Activated CD4-positive, alpha-beta T cell treated with anti-CD3 and anti-CD28 coated beads, Interleukin-2, amount 10 ng/mL, durations not matched to agents 24 days and 14 days (primary cell): ENCODE measurements around the gene CD226. TPM values are rescaled to one million over a fixed set of nuclear protein-coding genes. Genes with fewer than 3 reads are reported as not detected.
"Not testable (repeated sequence)": the region's sequence is repeated elsewhere in the genome, so short reads cannot be mapped to it uniquely, and the experiment has no call there.

Experiments used
- DNase-seq: peaks from one replicate; pipeline ENCODE4 v3.0.0; 2022
- H3K27ac Mint-ChIP-seq: one replicate; pipeline ENCODE4 v1.8.0; 2022; ENCODE audit warnings: mild to moderate bottlenecking, mixed read lengths
- H3K27me3 Mint-ChIP-seq: one replicate; pipeline ENCODE4 v1.8.0; 2022; ENCODE audit warnings: mixed read lengths
- H3K36me3 Mint-ChIP-seq: one replicate; pipeline ENCODE4 v1.8.0; 2022; ENCODE audit warnings: low read depth, mild to moderate bottlenecking, mixed read lengths
- H3K4me1 Mint-ChIP-seq: one replicate; pipeline ENCODE4 v1.8.0; 2021; ENCODE audit warnings: mixed read lengths
- H3K4me3 Mint-ChIP-seq: one replicate; pipeline ENCODE4 v1.8.0; 2022; ENCODE audit warnings: mild to moderate bottlenecking, moderate library complexity, mixed read lengths
- H3K9me3 Mint-ChIP-seq: one replicate; pipeline ENCODE4 v1.8.0; 2021; ENCODE audit warnings: mixed read lengths
- intact Hi-C: fragments of 100-400 bp; cut with micrococcal nuclease; formaldehyde crosslinking; loops from one replicate; pipeline ENCODE4 v1.15.1; 2023
- total RNA-seq: library from RNA; stranded (reverse); gene quantifications from 2 replicates; pipeline ENCODE4 v1.2.3, GENCODE V29; 2022

CD226 gene
- total RNA-seq, 1 donor from 2014 or later: 121 TPM

DNA sequence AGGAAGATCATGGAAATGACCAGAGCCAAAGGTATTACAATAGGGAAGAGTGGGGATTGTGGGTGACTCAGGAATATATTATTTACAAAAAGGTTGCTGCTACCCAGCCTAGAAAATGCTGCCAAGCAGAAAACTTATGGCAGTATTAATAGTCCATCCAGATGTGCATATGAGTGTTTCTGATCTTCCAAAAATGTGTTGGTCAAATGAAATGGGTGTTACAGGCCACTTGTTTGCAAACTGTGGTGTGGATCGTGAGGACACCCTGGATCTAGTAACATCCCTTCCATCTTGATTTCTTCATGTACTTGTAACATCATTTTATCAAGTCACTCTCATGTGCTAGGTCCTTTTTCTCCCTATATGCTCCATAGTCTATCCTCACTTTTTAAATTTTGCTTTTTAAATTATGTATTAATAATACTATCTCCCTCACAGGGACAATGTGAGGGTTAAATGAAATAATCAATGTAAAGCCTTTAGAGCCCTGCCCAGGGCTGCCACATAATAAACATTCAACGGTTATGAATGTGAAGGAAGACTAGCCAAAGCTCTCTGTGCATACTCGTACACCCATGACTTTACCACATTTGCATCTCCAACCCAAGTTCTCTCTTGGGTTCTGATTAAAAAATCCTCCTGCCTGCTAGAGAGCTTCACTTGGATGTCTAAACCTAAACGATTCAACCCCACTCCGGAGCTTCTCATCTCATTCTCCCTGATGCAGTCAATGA is 18.5 kb downstream of the CD226 start:
- H3K9me3 Mint-ChIP-seq: peaks cover 6% of the 10 kb centered on the region
- H3K27ac Mint-ChIP-seq: no peak overlapping the region
- no peaks in the 10 kb centered on the region for H3K27me3 Mint-ChIP-seq
- intact Hi-C loops: no loop called here
- no peak overlapping the region for H3K4me3 Mint-ChIP-seq
- peak; percentile 49 for DNase-seq
- peaks cover 25% of the 10 kb centered on the region for H3K4me1 Mint-ChIP-seq
- H3K36me3 Mint-ChIP-seq: peaks cover 59% of the 10 kb centered on the region

DNA sequence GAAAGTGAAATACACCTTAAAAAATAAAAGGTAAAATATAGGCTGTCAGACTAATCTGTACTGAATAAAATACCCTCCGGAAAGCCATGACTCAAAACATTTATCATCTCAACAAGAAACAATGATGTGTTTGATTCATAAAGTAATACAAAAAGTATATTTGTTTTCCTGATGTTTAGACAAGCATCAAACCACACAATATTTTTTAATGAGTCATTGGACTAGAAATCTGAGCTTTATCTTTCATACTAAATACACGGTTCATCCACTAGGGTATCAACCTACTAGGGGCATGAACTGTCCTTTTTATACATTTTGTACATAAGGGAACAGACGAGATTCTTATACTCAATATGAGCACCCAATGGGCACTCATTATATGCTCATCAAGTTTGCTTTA is 31.3 kb downstream of the CD226 start:
- Mint-ChIP-seq H3K36me3 (peaks cover 71% of the 10 kb centered on the region), H3K9me3 (peaks cover 4% of the 10 kb centered on the region), H3K4me1 (peaks cover 49% of the 10 kb centered on the region), H3K27me3 (no peaks in the 10 kb centered on the region), H3K27ac (peak overlapping the region; percentile 9), H3K4me3 (no peak overlapping the region)
- DNase-seq: no peak
- intact Hi-C loops: no loop called here

DNA sequence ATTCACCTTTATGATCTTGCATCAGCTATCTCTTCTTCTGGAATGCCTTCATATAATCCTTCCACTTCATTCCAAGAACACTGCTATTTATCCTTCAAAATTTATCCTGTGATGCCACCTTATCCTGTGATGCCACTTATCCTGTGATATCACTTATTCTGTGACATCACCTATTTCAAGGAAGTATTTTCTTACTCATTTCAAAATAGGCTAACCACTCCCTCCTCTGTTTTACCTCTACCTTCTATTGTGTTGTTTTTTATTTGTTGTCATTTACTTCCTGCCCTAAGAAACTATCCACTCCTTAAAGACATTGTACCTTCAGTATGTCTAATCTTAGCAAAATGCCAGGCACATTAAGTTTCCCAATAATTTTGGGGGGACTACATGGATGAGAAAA is 38.8 kb downstream of the CD226 start:
- no peak for DNase-seq
- Mint-ChIP-seq H3K27ac (peak overlapping the region; percentile 77), H3K4me3 (peak overlapping the region; percentile 4), H3K27me3 (no peaks in the 10 kb centered on the region), H3K36me3 (peaks cover 63% of the 10 kb centered on the region), H3K9me3 (peaks cover 7% of the 10 kb centered on the region), H3K4me1 (peaks cover 40% of the 10 kb centered on the region)
- intact Hi-C loops: loop anchor here (1.0 kb wide), 1 partner anchor 12 kb away; no protein-coding TSS in a partner anchor

DNA sequence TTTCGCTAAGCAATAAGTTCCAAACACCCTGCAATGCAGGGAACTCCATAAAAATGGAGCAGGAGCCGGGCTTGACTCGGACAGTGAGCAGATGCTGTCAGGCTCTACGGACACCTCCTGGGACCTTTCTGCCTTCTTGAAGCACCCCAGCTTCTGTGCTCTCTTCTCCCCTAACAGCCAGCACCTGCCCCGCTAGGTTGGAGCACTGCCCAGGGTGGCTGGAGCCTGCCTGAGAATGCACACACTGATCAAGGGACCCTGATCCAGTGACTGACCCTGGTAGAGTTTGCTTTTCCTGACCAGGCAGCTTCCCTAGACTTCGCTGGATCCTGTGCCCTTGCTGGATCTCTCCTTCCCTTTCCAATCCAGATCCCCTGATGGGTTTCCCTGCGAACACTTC is 40.9 kb downstream of the CD226 start:
- intact Hi-C loops: no loop called here
- H3K27ac Mint-ChIP-seq: no peak overlapping the region
- peaks cover 7% of the 10 kb centered on the region for H3K9me3 Mint-ChIP-seq
- no peak overlapping the region for H3K4me3 Mint-ChIP-seq
- no peak for DNase-seq
- H3K27me3 Mint-ChIP-seq: no peaks in the 10 kb centered on the region
- peaks cover 38% of the 10 kb centered on the region for H3K4me1 Mint-ChIP-seq
- peaks cover 68% of the 10 kb centered on the region for H3K36me3 Mint-ChIP-seq

DNA sequence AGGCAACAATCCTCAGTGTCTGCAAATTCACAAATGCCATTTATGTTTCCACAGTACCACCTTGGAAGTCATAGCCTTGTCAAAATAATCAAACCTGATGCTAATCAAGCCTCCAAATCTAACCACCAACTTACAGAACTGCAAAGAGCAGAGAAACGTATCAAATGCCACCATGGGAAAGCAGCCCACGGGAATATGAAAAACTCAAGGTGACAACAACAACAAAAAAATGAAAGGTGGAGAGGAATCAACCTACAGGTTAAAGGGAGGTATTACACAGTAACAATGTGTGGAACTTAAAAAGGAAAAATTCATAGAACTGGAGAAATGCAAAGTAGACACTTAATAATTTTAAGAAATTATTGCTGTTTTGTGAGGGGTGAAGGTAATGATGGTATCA is 46.7 kb downstream of the CD226 start:
- intact Hi-C loops: no loop called here
- peaks cover 56% of the 10 kb centered on the region for H3K36me3 Mint-ChIP-seq

DNA sequence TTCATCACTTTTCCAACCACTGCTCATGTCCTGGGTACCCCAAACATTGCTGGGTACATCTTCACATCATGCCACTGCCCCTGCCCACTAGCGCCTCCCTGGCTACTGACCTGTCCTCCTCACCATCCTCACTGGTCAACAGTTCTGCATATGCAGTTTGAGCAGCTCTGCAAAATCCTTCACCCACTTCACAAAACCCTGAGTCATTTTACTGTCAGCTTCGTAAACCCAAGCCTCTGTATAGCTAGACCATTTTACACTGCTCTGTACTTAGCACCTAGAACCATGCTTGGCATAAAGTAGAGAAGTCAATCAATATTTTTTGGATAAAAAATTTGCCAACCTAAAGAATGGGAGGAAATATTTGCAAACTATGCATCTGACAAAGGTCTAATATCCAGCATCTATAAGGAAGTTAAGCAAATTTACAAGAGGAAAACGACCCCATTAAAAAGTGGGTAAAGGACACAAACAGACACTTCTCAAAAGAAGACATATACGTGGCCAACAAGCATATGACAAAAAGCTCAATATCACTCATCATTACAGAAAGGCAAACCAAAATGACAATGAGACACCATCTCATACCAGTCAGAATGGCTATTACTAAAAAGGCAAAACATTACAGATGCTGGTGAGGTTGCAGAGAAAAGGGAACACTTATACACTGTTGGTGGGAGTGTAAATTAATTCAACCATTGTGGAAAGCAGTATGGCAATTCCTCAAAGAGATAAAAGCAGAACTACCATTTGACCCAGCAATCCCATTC is 48.3 kb downstream of the CD226 start:
- Mint-ChIP-seq H3K4me3 (peak overlapping the region; percentile 56), H3K4me1 (peaks cover 56% of the 10 kb centered on the region), H3K27ac (peak overlapping the region; percentile 85), H3K36me3 (peaks cover 62% of the 10 kb centered on the region)
- intact Hi-C loops: loop anchor here (2.0 to 10.0 kb wide), 2 partner anchors 15 to 295 kb away; no protein-coding TSS in a partner anchor
- H3K9me3 Mint-ChIP-seq, H3K27me3 Mint-ChIP-seq: not testable (repeated sequence)
- DNase-seq: peak; percentile 61

More for the DNA sequence above, 46.7 kb downstream of the CD226 start:
- no peaks in the 10 kb centered on the region for H3K27me3 Mint-ChIP-seq
- no peak overlapping the region for H3K4me3 Mint-ChIP-seq
- H3K9me3 Mint-ChIP-seq: peaks cover 4% of the 10 kb centered on the region
- peaks cover 51% of the 10 kb centered on the region for H3K4me1 Mint-ChIP-seq
- DNase-seq: peak; percentile 56
- no peak overlapping the region for H3K27ac Mint-ChIP-seq

DNA sequence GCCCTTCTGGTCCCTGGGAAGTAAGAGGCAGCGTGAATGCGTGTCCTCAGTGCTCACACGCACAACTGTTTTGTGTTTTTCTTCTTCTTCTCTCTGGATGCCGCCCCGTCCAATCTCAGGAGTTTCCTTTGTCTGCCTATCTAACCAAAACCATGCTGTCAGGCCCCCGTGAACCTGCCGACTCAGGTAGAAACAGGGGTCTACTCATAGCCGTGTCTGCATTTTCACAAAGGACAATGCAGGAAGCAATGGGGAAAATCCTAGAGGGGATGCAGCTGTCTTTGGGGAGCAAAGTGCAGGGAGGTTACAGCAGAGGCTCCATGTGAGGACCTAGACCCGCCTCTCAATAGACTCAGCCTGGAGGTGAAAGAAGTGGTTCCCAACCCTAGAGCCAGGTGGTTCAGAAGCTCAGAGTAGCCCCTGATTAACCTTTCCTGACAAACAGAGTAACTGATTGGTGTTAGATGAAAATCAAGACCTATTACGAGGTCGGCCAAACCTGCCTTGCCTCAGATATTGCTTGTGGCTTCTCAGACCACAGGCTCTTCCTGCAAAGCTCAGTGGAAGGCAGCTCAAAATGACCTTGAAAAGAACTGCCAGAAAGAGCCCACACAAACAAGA is 49.3 kb downstream of the CD226 start:
- Mint-ChIP-seq H3K27ac (peak overlapping the region; percentile 92), H3K4me3 (peak overlapping the region; percentile 84), H3K27me3 (no peaks in the 10 kb centered on the region), H3K36me3 (peaks cover 66% of the 10 kb centered on the region), H3K4me1 (peaks cover 60% of the 10 kb centered on the region), H3K9me3 (peaks cover 4% of the 10 kb centered on the region)
- intact Hi-C loops: loop anchor here (1.0 to 10.0 kb wide), 3 partner anchors 14 to 296 kb away; no protein-coding TSS in a partner anchor
- DNase-seq: peak; percentile 81

DNA sequence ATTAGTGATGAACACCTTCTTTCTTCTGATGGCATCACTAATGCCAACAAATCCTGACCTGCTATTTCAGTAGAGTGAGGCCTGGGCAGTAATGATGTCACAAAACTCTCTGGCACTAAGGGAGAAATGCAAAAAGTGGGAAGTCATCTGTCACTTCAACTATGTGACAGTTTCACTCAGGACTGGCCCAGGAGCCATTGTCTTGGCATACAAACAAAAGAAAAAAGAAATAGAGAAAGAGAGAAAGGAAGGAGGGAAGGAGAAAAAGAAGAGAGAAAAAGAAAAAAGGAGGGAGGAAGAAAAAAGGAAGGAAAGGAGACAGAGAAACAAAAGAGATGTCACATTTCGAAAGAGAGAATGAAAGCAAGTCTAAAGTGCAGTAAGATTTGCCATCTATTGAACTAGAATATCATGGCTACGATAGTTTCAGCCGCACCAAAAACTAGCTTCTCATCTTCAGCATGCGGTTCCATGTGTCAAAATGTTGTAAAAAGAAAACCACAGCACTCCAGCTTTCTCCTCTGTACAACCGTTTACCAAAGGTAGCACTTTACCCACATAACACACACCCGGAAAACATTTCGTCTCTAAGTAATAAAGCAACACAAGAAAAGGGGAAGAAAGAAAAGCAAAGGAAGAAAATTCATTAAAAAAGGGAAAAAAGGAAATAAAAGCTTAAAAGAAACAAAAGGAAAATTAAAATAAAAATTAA is 50.1 kb downstream of the CD226 start:
- H3K9me3 Mint-ChIP-seq: peaks cover 4% of the 10 kb centered on the region
- peak overlapping the region; percentile 84 for H3K4me3 Mint-ChIP-seq
- H3K27me3 Mint-ChIP-seq: no peaks in the 10 kb centered on the region
- intact Hi-C loops: loop anchor here (1.0 to 10.0 kb wide), 9 partner anchors 8 to 297 kb away; no protein-coding TSS in a partner anchor
- H3K4me1 Mint-ChIP-seq: peaks cover 60% of the 10 kb centered on the region
- H3K36me3 Mint-ChIP-seq: peaks cover 66% of the 10 kb centered on the region
- peak overlapping the region; percentile 92 for H3K27ac Mint-ChIP-seq
- peak; percentile 86 for DNase-seq

DNA sequence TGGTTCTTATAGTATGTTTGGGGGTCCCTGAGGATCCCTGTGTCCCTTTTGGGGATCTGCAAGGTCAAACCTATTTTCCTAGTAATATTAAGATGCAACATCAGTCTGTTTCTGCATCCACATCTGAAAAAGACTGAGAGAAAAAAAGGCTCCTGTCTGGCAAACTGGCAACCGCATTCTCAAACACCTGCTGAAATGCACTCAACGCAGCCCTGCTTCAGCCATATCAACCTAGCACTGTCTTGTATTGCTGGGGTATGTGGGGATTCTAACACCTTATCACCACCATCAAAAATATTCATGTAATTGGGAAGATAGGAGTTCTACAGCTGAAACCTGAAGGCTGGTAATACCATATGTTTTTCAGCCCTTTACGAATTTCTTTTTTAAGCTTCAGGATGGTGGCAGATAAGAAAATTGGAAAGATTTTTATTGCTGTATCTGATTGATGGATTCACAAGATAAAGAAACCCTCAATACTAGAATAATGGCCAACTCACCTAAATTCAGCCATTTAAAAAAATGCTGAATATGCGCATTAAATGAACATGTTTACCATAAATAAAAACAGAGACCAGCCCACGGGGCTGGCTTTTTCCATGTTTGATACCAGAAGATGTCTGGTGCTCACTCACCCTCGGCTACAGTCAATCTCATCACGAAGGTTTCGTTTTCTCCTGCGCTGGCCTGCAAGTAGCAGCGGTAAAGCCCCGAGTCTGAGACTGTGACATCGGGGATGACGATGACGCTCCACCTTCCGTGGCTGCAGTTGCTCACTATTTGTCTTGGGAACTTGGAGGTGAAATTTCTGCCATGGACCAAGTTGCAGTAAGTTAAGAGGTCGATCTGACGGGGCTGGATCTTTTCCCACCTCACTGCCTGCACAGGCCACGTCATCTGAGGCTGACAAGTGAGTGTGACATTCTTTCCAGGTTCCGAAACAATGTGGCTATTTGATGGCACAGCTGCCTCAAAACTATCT is 52.3 kb downstream of the CD226 start:
- peak; percentile 58 for DNase-seq
- peaks cover 71% of the 10 kb centered on the region for H3K36me3 Mint-ChIP-seq
- H3K27ac Mint-ChIP-seq: peak overlapping the region; percentile 92
- peak overlapping the region; percentile 13 for H3K4me3 Mint-ChIP-seq
- no peaks in the 10 kb centered on the region for H3K27me3 Mint-ChIP-seq
- peaks cover 64% of the 10 kb centered on the region for H3K4me1 Mint-ChIP-seq
- peaks cover 12% of the 10 kb centered on the region for H3K9me3 Mint-ChIP-seq
- intact Hi-C loops: loop anchor here (10.0 kb wide), 1 partner anchor 299 kb away; no protein-coding TSS in a partner anchor

DNA sequence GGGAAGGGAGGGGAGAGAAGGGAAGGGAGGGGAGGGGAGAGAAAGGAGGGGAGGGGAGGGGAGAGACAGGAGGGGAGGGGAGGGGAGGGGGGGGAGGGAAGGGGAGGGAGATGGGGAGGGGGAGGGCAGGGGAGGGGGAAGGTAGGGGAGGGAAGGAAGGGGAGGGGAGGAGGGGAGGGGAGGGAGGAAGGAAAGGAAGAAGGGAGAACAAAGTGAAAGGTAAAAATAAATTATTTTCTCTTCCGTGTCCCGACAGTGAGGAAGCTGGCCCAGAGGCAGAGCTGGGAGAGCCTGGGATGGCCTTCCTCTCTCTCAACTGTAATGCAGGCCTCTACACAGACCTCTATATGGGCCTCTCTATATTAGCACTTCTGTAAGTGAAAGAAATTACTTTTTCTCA is 53.2 kb downstream of the CD226 start:
- no peak for DNase-seq
- H3K4me3 Mint-ChIP-seq: no peak overlapping the region
- no peaks in the 10 kb centered on the region for H3K27me3 Mint-ChIP-seq
- intact Hi-C loops: loop anchor here (10.0 kb wide), 1 partner anchor 300 kb away; no protein-coding TSS in a partner anchor
- H3K9me3 Mint-ChIP-seq: peaks cover 8% of the 10 kb centered on the region
- H3K27ac Mint-ChIP-seq: peak overlapping the region; percentile 60
- H3K4me1 Mint-ChIP-seq: peaks cover 67% of the 10 kb centered on the region
- H3K36me3 Mint-ChIP-seq: peaks cover 68% of the 10 kb centered on the region

DNA sequence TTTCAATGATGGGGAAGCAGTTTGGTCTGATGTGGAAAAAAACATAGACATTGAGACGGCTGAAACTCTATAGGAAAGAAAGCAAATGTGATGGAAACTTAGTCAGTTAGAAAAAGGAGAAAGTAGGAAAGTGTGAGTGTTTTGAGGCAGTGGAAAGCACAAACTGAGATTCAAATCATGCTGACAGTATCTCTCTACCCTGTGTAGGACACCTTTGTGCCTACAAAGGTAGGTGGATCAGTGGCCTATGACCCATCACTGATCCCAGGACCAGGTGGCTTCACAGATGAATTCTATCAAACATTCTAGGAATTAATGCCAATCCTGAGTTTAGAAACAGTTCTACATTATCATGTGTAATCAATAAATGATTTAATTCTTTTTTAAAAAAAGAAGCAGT is 57.1 kb downstream of the CD226 start:
- intact Hi-C loops: loop anchor here (10.0 kb wide), 1 partner anchor 304 kb away; no protein-coding TSS in a partner anchor
- Mint-ChIP-seq H3K36me3 (peaks cover 63% of the 10 kb centered on the region), H3K27me3 (no peaks in the 10 kb centered on the region), H3K4me3 (peak overlapping the region; percentile 31), H3K4me1 (peaks cover 60% of the 10 kb centered on the region), H3K27ac (peak overlapping the region; percentile 80), H3K9me3 (peaks cover 8% of the 10 kb centered on the region)
- DNase-seq: peak; percentile 58

DNA sequence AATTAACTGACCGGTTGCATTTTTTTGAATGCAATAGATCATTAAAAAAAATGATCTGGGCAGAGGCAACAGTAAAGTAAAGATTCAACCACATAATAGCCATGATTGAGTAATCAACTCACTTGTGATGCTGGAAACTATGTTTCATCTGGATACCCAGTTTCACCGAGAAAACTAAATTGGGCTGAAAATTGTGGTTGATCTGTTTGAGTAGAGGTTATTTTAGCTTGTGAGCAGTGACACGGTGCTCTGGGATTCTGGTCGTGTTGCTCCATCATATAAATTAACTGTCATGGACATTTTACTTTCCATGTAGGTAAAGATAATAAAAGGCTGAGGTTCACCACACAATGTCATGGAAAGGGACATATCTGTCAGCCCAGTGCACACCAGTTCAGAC is 58.7 kb downstream of the CD226 start:
- Mint-ChIP-seq H3K4me3 (peak overlapping the region; percentile 43), H3K36me3 (peaks cover 66% of the 10 kb centered on the region), H3K9me3 (peaks cover 8% of the 10 kb centered on the region), H3K27me3 (no peaks in the 10 kb centered on the region), H3K4me1 (peaks cover 69% of the 10 kb centered on the region), H3K27ac (peak overlapping the region; percentile 80)
- intact Hi-C loops: loop anchor here (1.0 kb wide), 3 partner anchors 8 to 56 kb away; no protein-coding TSS in a partner anchor
- peak; percentile 65 for DNase-seq
